NCI-H1048 (cell line): ENCODE measurements around the gene PRELP.

ENCODE experiments used
- DNase-seq: peaks from one replicate; lab custom pipeline; 2025; lab: John Stamatoyannopoulos, UW

Gene PRELP

DNA sequence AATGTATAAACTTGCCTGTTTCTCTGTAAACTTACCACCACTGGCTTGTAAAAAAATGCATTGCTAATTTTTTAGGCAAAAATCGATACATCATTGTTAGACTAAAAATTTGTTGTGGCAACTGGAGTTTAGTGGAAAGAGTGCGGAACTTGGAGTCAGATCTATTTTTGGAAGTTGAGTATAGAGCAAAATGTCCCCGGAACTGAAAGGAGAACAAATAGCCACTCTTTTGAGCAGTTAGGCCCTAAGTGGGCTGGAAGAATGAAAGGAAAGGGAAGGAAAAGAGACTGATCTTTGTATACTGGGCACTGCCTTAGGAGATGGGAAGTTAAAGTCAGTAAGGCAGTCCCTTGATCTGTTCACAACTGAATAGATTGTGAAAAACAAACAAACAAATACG, 48.5 kb downstream of the PRELP start:
- DNase-seq = no peak

- no peak for DNase-seq
Measured at GRCh38 chr1:203524824-203525223, 49.2 kb downstream of the PRELP start.

GRCh38 chr1:203525685-203526084, 50.1 kb downstream of the PRELP start:
- DNase-seq = no peak

- DNase-seq = no peak
Measured at GRCh38 chr1:203526130-203526529, 50.5 kb downstream of the PRELP start.

DNA sequence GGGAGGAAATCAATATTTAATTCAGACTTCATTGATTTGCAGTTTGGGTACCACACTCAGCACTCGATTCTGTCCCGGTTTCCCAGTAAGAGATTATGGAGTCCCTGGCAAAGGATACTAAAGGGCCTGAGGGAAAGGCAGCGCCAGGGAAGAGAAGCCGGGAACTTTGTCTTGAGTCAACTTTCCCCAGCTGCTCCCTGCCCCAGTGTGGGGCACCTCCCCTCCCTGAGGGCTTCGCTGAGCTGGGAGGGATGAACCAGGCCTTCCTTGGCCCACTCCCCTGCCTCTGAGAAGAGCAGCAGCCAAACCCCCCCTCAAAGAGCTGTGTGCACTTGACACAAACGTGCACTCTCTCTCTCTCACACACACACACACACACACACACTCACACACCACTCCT, 51.0 kb downstream of the PRELP start:
- no peak for DNase-seq

DNA sequence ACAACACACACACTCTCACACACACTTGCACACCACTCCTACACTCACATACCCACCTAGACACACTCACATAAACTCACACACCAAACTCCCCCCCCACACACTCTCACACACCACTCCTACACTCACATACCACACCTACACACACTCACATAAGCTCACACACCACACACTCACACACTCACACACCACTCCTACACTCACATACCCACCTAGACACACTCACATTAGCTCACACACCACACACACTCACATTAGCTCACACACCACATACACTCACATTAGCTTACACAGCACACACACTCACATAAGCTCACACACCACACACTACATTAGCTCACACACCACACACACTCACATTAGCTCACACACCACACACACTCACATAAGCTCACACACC, 51.4 kb downstream of the PRELP start:
- DNase-seq = no peak

DNA sequence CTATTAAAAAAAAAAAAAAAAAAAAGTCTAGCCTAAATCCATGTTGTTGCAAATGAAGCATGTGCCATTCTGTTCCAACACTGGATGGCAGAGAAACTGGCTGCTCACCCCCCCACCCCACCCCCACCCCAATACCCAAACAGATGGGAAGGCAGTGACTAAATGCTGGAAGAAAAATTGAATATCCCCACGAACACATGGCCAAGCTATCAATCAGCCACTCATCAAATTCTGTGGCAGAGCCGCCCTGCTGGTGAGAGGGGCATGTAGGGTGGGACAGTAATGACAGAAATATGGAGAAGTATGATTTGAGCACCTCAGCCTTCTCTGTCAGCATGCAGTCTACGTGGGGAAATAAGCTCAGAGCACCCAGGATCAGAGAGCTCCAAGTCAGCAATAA, 52.5 kb downstream of the PRELP start:
- no peak for DNase-seq

DNA sequence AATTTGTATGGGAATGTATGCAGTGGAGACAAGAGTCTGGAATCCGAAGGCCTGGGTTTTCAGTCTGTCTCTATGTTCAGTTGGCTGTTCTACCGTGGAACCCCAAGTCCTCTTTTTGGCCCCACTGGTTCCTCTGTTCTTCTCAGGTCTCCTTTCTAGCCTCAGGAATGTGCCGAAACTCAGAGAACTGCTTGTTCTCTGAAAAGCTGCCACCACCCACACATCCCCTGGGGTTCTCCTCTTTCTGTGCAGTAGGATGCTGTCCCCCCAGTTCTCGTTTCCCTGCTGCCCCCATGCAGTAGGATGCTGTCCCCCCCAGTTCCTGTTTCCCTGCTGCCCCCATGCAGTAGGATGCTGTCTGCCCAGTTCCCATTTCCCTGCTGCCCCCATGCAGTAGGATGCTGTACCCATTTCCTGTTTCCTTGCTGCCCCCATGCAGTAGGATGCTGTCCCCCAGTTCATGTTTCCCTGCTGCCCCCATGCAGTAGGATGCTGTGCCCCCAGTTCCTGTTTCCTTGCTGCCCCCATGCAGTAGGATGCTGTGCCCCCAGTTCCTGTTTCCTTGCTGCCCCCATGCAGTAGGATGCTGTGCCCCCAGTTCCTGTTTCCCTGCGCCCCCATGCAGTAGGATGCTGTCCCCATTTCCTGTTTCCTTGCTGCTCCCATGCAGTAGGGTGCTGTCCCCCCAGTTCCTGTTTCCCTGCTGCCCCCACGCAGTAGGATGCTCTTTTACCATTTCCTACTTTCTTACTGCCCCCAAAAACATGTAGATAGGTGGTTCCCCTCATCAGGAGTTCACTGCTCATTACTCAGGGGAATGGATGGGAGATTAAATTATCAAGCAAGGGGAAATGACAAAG, 53.6 kb downstream of the PRELP start:
- DNase-seq = no peak

DNA sequence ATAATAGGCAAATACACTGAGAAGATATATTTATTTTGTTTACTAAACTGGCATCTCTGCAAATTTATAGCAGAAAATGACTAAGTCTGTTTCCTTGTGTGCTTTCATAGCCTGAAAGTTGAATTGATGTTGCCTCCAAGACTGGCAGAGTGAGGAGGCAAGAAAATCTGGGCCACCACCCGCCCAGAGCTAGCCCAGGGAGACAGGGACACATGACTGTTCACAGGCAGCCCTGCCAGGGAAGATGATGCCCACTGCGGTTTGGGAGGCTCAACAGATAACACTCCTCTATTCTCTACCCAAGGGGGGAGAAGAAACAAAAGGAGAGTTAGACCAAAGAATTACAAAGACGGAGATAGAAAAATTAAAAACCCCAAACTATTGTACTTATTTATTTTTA, 55.5 kb downstream of the PRELP start:
- no peak for DNase-seq

GRCh38 chr1:203534012-203534411, 58.4 kb downstream of the PRELP start:
- DNase-seq = no peak

DNA sequence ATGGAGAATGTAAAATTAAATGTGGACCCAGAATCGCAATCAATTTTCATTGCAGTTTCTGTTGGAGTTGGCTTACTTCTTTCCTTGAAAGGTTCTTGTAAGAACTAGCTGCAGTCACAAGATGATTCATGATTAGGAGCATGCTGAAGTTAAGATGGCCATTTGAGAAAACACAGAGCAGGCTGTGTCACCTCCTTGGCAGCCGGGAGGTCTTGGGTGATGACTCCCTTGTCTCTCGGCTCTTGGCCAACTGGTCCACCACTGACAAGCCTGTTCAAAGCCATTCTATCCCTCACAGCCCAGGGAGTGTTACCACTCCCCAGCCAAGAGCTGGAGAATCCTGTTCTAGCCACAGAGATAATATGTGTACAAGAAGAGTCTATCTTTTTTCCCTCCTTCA, 58.9 kb downstream of the PRELP start:
- no peak for DNase-seq

DNA sequence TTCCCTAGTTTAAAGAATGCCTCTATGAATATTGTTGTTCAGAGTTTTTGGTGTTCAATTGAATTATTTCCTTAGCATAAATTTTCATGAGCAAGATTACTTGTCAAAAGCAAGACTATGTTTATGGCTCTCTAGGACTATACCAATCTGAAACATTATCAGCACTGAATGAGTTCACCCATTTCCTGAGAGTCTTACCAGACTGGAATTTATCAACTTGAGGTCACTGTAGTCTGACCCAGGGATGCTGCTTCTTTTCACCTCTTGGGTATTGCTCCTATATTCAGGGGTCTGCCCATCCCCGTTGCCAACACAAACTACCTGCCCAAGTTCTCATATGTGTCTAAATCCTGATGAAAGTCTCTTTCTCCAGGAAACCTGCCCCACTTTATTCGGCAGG, 61.0 kb downstream of the PRELP start:
- no peak for DNase-seq

GRCh38 chr1:203536980-203537455, 61.4 kb downstream of the PRELP start:
- no peak for DNase-seq

DNA sequence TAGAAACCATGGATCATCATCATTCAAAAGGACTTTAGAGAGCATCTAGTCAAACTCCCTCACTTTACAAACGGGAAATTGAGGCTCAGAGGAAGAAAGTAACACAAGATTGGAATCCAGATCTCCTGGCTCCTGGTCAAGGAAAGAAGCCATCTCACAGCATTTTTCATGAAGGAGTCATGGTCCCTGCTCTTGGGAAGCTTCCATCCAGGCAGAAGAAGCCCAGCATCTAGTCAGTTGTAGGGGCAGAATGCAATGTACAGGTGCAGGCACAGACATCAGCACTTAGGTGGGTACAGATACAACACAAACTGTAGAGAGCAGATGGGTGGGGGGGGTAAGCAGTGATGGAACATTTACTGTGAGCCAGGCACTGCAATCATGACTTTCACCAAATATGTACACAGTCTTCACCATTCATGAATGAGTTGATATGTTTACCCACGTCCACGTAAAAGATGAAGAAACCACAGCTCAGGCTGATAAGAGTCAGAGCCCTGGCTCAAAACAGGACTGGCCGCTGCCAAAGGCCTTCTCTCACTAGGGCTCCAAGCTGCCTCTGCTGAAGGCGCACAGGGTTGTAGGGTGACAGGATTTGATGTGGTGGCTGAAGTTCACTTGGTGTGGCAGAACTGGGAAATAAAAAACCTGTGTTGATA, 62.3 kb downstream of the PRELP start:
- no peak for DNase-seq

- no peak for DNase-seq
Measured at GRCh38 chr1:203538726-203539125, 63.1 kb downstream of the PRELP start.

GRCh38 chr1:203539831-203540546, 64.4 kb downstream of the PRELP start:
- DNase-seq = no peak
